NCI-H128 (cell line): Measurements from ENCODE around the gene RAB3IP.

Experiments
- DNase-seq: peaks from one replicate; lab custom pipeline; 2025; ENCODE audit not compliant: unreplicated experiment; lab: John Stamatoyannopoulos, UW

Gene RAB3IP

GRCh38 chr12:69738351-69739286 is at the start of gene RAB3IP:
RAB3IP (plus strand) TSS chr12:69738860; CDS start chr12:69755409, 16,549 bp downstream.
- DNase-seq = peak; percentile 92

GRCh38 chr12:69689638-69690037 is 49.0 kb upstream of the RAB3IP start:
- no peak for DNase-seq

- no peak for DNase-seq
These were observed 44.5 kb upstream of the RAB3IP start for GRCh38 chr12:69694123-69694522.

- no peak for DNase-seq
These were observed 40.6 kb upstream of the RAB3IP start for GRCh38 chr12:69698054-69698453.

DNA sequence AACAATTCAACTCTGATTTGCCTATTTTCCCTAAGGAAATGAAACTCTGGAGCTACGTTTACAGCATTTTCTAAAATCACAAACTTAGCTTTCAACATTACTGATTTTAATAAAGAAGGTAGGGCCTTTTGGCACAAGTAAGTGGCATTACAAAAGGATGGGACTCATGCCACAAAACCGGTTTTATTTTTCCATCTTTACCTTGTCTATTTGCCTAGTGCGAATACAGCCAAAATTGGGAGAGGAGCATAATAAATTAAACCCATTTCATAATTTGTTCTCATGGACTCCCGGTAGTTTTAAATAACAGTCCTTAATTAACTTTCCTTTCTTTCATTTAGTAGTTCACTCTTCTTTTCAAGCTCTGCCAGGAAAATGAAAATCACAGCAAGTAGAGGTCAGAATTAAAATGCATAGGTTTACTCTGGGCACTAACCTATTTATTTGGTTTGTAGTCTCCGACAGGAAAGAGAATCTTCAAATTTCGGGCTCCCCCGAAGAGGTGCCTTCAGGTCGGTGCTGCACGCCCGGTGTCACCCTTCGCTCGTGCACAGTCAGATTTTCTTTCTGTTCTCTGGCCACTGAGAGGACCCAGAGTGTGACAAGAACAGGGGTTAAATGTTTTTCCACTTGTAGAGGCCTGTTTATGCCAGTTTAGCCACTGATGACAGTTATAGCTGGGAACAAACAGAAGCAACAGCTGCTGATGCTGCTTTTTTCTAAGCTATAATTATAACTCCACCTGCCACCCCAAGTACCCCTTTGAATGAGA is 39.7 kb upstream of the RAB3IP start, which contains the start of gene BEST3:
Gene BEST3 (minus strand): TSS at position 535 of the 772 bp plus-strand sequence. CDS start 1,505 bp downstream, outside the sequence.
- DNase-seq = peak; percentile 81

GRCh38 chr12:69701826-69702225 is 36.8 kb upstream of the RAB3IP start:
- DNase-seq = no peak

DNA sequence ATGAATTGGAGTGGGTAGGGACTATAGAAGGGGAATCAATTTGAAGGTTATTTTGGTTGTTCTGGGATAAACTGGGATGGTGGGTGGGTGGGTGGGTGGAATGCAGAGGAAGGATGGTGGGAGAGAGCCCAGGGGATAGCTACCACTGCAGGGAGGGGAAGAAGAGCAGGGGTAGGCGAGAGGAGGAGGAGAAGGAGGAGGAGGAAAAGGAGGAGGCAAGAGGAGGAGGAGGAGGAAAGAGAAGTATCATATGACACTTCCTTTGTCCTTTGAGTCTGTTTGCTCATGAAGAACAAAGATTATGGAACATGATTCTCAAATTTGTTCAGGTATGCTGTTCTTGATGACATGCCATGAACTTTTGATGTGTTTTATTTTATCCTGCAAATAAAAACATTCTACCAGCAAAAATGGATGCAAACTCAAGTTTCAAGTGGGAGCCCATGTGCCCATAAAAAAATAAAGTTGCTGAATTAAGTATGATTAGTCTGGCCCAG is 35.5 kb upstream of the RAB3IP start:
- DNase-seq = no peak

DNA sequence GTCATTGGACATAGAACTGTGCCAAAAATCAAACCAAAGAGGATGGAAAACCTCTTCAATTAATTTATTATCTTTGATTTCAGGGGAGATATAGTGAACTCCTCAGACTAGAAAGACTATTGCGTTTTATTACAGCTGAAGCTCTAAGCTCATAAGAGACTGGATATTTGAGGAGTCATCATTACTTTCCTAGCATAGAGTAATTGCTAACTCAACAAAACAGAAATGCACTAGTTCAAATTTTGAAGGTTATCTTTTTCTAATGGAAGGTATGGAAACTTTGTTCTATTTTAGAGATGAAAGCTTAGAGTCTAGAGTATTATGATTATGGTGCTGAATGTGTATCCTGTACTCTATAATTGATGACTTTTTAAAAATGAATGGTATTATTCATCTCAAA is 34.3 kb upstream of the RAB3IP start:
- DNase-seq = no peak

GRCh38 chr12:69708649-69709048 is 30.0 kb upstream of the RAB3IP start:
- no peak for DNase-seq

DNA sequence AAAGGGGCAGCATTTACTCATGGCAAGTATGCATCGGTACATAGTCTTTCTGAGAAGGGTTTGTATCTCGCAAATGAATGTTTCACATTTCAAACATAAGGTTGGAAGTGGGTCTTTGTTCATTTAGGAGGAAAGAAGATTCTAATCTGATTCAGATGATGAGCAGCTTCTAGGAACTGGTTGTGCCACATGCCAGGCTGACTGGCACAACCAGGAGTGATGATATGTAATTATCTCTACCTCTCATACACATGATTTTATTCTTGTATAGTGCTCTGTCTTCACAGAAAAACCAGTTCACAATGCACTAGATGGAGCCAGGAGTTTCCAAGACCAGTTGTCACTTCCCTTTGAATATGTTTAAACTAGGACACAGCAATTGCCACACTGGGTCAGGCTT is 25.8 kb upstream of the RAB3IP start:
- DNase-seq = no peak

DNA sequence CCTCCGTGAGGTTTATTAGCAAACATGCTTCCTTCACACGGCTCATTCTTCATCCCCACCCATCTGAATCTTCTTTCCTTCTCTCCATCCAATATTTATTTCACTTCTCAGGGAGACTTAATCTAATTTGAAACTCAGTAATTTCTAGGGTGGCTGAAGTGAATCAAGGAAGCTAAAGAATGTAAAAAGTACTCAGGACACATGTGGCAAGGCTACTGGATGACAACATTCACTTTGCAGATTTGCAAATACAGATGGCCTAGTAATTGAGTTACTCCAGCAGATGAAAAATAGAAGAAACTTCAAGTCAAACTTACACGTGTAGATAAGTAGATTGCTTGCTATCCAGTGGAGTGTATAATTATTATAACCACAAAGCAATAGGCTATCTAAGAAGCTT is 24.1 kb upstream of the RAB3IP start:
- DNase-seq = no peak

- DNase-seq = no peak
These were observed 19.0 kb upstream of the RAB3IP start for GRCh38 chr12:69719336-69720316.

DNA sequence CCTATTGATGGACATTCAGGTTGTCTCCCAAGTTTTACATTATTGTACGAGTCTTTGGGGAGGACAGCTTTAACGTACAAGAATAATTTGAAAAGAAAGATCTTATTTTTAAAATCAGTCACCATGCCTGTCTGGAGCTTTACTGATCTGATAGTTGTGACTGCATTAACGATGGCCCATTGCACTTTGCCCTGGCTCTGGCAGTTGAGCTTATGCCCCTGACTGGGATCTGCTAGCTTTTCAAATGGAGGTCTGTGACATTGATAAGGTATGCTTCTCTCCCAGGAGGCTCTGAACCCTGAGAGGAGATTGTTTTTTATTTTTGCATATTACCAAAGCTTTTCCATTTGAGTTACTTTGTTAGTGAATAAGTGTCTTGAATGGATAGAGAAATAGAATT is 17.9 kb upstream of the RAB3IP start:
- no peak for DNase-seq

DNA sequence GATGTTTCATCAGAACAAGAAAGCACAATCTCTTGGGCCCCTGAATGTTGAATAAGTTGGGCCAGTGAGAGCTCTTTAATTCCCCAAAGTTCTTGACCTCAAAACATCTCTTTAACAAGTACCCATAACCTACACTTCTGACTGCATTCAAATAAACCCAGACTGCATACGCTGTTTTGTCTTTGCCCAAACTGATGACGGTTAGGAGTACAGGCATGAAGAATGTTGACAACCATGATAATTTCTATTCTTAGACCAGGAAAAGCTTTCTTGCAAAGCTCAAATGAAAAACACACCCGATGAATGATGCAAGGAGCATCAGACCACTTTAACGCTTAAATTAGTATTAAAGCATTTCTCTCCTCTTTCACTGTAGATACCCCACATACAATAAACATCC is 11.7 kb upstream of the RAB3IP start:
- DNase-seq = no peak

GRCh38 chr12:69732088-69732487 is 6.6 kb upstream of the RAB3IP start:
- DNase-seq = no peak

- DNase-seq = no peak
These were observed 5.0 kb upstream of the RAB3IP start for GRCh38 chr12:69733638-69734037.

DNA sequence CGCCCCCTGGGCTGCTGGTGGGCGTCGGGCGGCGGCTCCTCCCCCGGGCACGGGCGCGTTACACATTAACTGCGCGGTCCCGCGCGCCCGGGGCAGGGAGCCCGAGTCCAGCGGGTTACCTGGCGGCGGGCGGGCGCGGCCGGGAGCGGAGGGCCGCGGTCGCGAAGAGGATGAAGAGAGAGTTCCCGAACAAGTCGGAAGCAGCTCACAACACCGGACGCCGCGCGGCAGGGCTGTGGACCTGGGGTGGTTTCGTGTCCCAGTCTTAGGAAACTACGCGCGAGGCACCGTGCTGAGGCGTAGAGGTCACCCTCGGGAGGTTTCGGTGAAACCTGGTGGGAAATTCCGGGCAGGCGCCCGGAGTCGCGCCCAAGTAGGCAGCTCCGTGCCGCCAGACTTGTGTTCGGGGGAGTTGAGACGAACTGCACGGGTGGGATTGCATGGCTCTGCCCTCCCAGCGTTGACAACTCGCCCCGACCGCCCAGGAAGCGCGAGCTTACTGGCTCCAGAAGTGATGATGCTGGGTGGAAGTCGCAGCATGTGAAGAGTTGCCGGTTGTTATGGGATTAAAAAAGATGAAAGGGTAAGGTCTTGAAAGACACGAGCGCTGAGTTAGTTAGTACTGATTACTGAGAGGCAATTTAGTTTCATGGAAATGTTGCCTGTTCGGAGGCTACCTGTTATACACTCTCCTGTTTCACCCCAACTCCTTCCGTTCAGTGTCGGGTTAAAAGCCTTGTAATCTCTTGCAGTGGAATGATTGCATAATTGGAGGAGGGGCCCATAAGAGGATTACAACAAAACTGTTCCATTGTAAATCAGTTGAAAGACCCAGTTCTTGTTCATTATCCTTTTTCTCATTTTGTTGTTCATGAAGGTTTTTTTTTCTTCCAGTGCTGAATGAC is 879 bp downstream of the RAB3IP start:
- DNase-seq = peak; percentile 45

DNA sequence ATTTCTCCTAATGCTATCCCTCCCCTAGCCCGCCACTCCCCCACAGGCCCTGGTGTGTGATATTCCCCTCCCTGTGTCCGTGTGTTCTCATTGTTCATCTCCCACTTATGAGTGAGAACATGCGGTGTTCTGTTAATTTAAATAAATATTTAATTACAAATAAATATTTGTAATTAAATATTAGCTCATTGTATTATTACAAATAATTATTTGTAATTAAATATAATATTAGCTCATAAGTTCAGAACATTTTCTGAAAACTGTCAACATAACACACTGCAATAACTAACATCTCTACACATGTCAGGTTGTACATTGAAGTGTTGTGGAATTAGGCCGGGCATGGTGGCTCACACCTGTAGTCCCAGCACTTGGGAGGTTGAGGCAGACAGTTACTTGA is 5.4 kb downstream of the RAB3IP start:
- DNase-seq = no peak

DNA sequence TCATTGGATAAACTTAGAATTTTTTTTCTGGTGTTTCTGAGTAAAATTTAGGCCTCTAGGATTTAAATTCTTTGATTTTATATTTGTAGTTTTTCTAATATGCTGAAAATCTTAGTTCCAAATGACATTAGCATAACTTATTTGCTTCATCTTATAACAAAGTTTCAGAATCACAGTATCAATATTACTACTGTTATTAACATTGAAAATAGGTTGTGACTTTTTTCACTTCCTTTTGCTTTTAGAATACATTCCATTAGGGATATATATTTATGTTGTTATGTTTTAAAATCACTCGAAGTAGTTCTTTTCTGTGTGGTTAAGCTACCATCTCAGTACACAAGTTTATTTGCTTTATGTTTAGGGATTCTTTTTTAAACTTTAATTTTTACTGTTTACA is 12.8 kb downstream of the RAB3IP start:
- no peak for DNase-seq

- no peak for DNase-seq
These were observed 16.6 kb downstream of the RAB3IP start for GRCh38 chr12:69755302-69755701.
